CD1c-positive myeloid dendritic cell (primary cell): ENCODE results near the gene PLCB3.
"Not testable (repeated sequence)": the region's sequence is repeated elsewhere in the genome, so short reads cannot be mapped to it uniquely, and the experiment has no call there.

ENCODE experiments used
- DNase-seq: peaks from one replicate; pipeline ENCODE4 v3.0.0-alpha.2; 2016; ENCODE audit errors: extremely low spot score

Gene PLCB3

GRCh38 chr11:64304316-64305072, 53.2 kb downstream of the PLCB3 start:
- peak; percentile 96 for DNase-seq

GRCh38 chr11:64305075-64305690, 53.9 kb downstream of the PLCB3 start, which contains the start of gene ESRRA:
TSS of gene ESRRA (plus strand) at chr11:64305524. CDS start at chr11:64307180, 1,656 bp downstream.
- peak; percentile 100 for DNase-seq

- peak; percentile 72 for DNase-seq
Measured at GRCh38 chr11:64305691-64306562, 54.6 kb downstream of the PLCB3 start.

GRCh38 chr11:64306563-64306875, 55.2 kb downstream of the PLCB3 start:
- no peak for DNase-seq

GRCh38 chr11:64306876-64307622, 55.7 kb downstream of the PLCB3 start:
- DNase-seq = no peak

- DNase-seq = not testable (repeated sequence)
Measured at GRCh38 chr11:64307795-64308194, 56.5 kb downstream of the PLCB3 start.

GRCh38 chr11:64312947-64313346, 61.6 kb downstream of the PLCB3 start:
- no peak for DNase-seq

GRCh38 chr11:64313491-64314145, 62.3 kb downstream of the PLCB3 start:
- DNase-seq = no peak

- DNase-seq = no peak
Measured at GRCh38 chr11:64314146-64314804, 62.9 kb downstream of the PLCB3 start.

- no peak for DNase-seq
Measured at GRCh38 chr11:64314805-64315561, 63.7 kb downstream of the PLCB3 start.

- DNase-seq = not testable (repeated sequence)
Measured at GRCh38 chr11:64315667-64316526, 64.6 kb downstream of the PLCB3 start.

GRCh38 chr11:64316672-64317324, 65.5 kb downstream of the PLCB3 start:
- DNase-seq = peak; percentile 53

- peak; percentile 99 for DNase-seq
Measured at GRCh38 chr11:64317325-64317960, 66.1 kb downstream of the PLCB3 start, which contains the start of gene TRMT112. TSS of gene TRMT112 (minus strand) at chr11:64317559. CDS start at chr11:64317526, 33 bp downstream.

GRCh38 chr11:64317961-64318765, 66.8 kb downstream of the PLCB3 start, which contains the start of gene PRDX5:
TSS of gene PRDX5 (plus strand) at chr11:64318121. CDS start at chr11:64318216, 95 bp downstream.
- DNase-seq = peak; percentile 98
